Hepatocyte (in vitro differentiated cells): Measurements from ENCODE around the gene CFL1. TPM values are rescaled to one million over a fixed set of nuclear protein-coding genes. Genes with fewer than 3 reads are reported as not detected.
"Not testable (repeated sequence)": the region's sequence is repeated elsewhere in the genome, so short reads cannot be mapped to it uniquely, and the experiment has no call there.

Source experiments
- DNase-seq: peaks from one replicate; pipeline ENCODE4 v3.0.0-alpha.2; 2016; ENCODE audit warnings: low spot score
- H2AFZ ChIP-seq: fragments of 200-600 bp; sonication (generic); 2 replicates; pipeline ENCODE4 v1.6.0; 2016; ENCODE audit warnings: antibody characterized with exemption, mild to moderate bottlenecking
- H3K27ac ChIP-seq: fragments of 200-600 bp; sonication (generic); 2 replicates; pipeline ENCODE4 v1.5.1; 2016; ENCODE audit warnings: mild to moderate bottlenecking
- H3K27me3 ChIP-seq: fragments of 200-600 bp; sonication (generic); 2 replicates; pipeline ENCODE4 v1.6.1; 2016
- H3K36me3 ChIP-seq: fragments of 200-600 bp; sonication (generic); replicated peaks from 2 replicates; pipeline ENCODE4 v1.5.1; 2016; ENCODE audit warnings: low read depth; ENCODE audit not compliant: insufficient read depth
- H3K4me1 ChIP-seq: fragments of 200-600 bp; sonication (generic); 2 replicates; pipeline ENCODE4 v1.5.1; 2016; ENCODE audit warnings: mild to moderate bottlenecking, moderate library complexity; ENCODE audit not compliant: insufficient read depth
- H3K4me2 ChIP-seq: fragments of 200-600 bp; sonication (generic); 2 replicates; pipeline ENCODE4 v1.6.0; 2016
- H3K4me3 ChIP-seq: fragments of 200-600 bp; sonication (generic); 2 replicates; pipeline ENCODE4 v1.5.1; 2016; ENCODE audit warnings: mild to moderate bottlenecking
- H3K79me2 ChIP-seq: fragments of 200-600 bp; sonication (generic); 2 replicates; pipeline ENCODE4 v1.6.0; 2017; ENCODE audit warnings: mild to moderate bottlenecking
- H3K9me2 ChIP-seq: fragments of 200-600 bp; sonication (generic); replicated peaks from 2 replicates; pipeline ENCODE4 v1.6.0; 2017; ENCODE audit warnings: mild to moderate bottlenecking; ENCODE audit not compliant: insufficient read depth
- H3K9me3 ChIP-seq: fragments of 200-600 bp; sonication (generic); 2 replicates; pipeline ENCODE4 v1.5.1; 2016; ENCODE audit warnings: low read depth, mild to moderate bottlenecking
- H4K20me1 ChIP-seq: fragments of 200-600 bp; sonication (generic); 2 replicates; pipeline ENCODE4 v1.6.0; 2016; ENCODE audit warnings: mild to moderate bottlenecking; ENCODE audit not compliant: insufficient read depth, poor library complexity, severe bottlenecking
- CTCF ChIP-seq: fragments of 200-600 bp; sonication (generic); IDR thresholded peaks from 2 replicates; pipeline ENCODE4 v1.5.1; 2016; ENCODE audit warnings: antibody characterized with exemption, mild to moderate bottlenecking; ENCODE audit not compliant: poor library complexity
- EZH2 ChIP-seq: fragments of 200-600 bp; sonication (generic); IDR thresholded peaks from 2 replicates; pipeline ENCODE4 v1.6.1; 2016; ENCODE audit warnings: antibody characterized with exemption, mild to moderate bottlenecking, borderline replicate concordance
- EZH2phosphoT487 ChIP-seq: fragments of 200-600 bp; sonication (generic); IDR thresholded peaks from one replicate; pipeline ENCODE4 v1.6.1; 2018; ENCODE audit warnings: antibody characterized with exemption, mild to moderate bottlenecking, low read depth, moderate library complexity; ENCODE audit not compliant: unreplicated experiment, severe bottlenecking
- WGBS: methylation state at CpG from one replicate; pipeline ENCODE4 v1.1.6; 2016; ENCODE audit warnings: low lambda C conversion rate; ENCODE audit errors: missing lambda C conversion rate; 5-methylcytosine and 5-hydroxymethylcytosine counted together
- polyA plus RNA-seq: library from polyadenylated mRNA; unstranded; fragments of >200 nt; fragmentation: Nextera tagmentation; extraction: Ambion mirVana; gene quantifications from 2 replicates; pipeline ENCODE4 v1.2.1, GENCODE V29; 2016
- total RNA-seq: library from RNA; depleted of rRNA; stranded (reverse); fragments of >200 nt; gene quantifications from 2 replicates; pipeline ENCODE4 v1.2.3, GENCODE V29; 2014

The CFL1 gene
- total and polyA plus RNA-seq, 2 experiments from 2014 or later: 720 to 1,698 TPM

- H3K79me2 ChIP-seq: no peaks in the 10 kb centered on the region
- no peak overlapping the region for H3K4me2 ChIP-seq
- H3K4me1 ChIP-seq: peaks cover 8% of the 10 kb centered on the region
- no peaks in the 10 kb centered on the region for H4K20me1 ChIP-seq
- TF ChIP-seq CTCF (no peak), EZH2 (no peak)
- no peak for DNase-seq
- H2AFZ ChIP-seq: no peak overlapping the region
- H3K36me3 ChIP-seq: no peaks in the 10 kb centered on the region
- no peak overlapping the region for H3K27ac ChIP-seq
- H3K9me2 ChIP-seq: no peaks in the 10 kb centered on the region
- no peaks in the 10 kb centered on the region for H3K27me3 ChIP-seq
- H3K4me3 ChIP-seq: no peak overlapping the region
- H3K9me3 ChIP-seq: no peaks in the 10 kb centered on the region
- WGBS: 96% methylated on average over 4 of the region's 4 CpGs
Observed at GRCh38 chr11:65842144-65842543, 15.8 kb downstream of the CFL1 start.

GRCh38 chr11:65834202-65834601 lies 23.8 kb downstream of the CFL1 start:
- H4K20me1 ChIP-seq: no peaks in the 10 kb centered on the region
- peaks cover 6% of the 10 kb centered on the region for H3K4me1 ChIP-seq
- 65% methylated on average over 6 of the region's 6 CpGs for WGBS
- H3K36me3 ChIP-seq: no peaks in the 10 kb centered on the region
- peak overlapping the region; percentile 67 for H2AFZ ChIP-seq
- no peak overlapping the region for H3K27ac ChIP-seq
- peak overlapping the region; percentile 89 for H3K4me2 ChIP-seq
- H3K9me3 ChIP-seq: no peaks in the 10 kb centered on the region
- DNase-seq: no peak
- no peak for TF ChIP-seq EZH2
- no peak for TF ChIP-seq CTCF
- no peak for TF ChIP-seq EZH2phosphoT487
- H3K27me3 ChIP-seq: no peaks in the 10 kb centered on the region
- no peaks in the 10 kb centered on the region for H3K9me2 ChIP-seq
- peaks cover 13% of the 10 kb centered on the region for H3K79me2 ChIP-seq
- H3K4me3 ChIP-seq: peak overlapping the region; percentile 45

GRCh38 chr11:65833297-65834030 lies 24.5 kb downstream of the CFL1 start, which contains the start of gene SNX32:
SNX32 (plus strand) TSS chr11:65833963; CDS start chr11:65834066, 103 bp downstream.
- TF ChIP-seq CTCF: no peak
- no peak for TF ChIP-seq EZH2
- TF ChIP-seq EZH2phosphoT487: no peak
- Histone ChIP-seq H3K79me2 (peaks cover 13% of the 10 kb centered on the region), H3K4me3 (peak within 1 kb of the TSS; percentile 45), H3K9me2 (no peaks in the 10 kb centered on the region), H3K9me3 (no peaks in the 10 kb centered on the region), H3K4me1 (peaks cover 6% of the 10 kb centered on the region), H3K4me2 (peak within 1 kb of the TSS; percentile 89), H2AFZ (peak within 1 kb of the TSS; percentile 77), H3K27ac (peak within 1 kb of the TSS; percentile 19), H3K27me3 (no peaks in the 10 kb centered on the region), H3K36me3 (no peaks in the 10 kb centered on the region), H4K20me1 (no peaks in the 10 kb centered on the region)
- peak; percentile 97 for DNase-seq
- 3% methylated on average over 45 of the region's 63 CpGs for WGBS

- H3K27me3 ChIP-seq, H3K4me2 ChIP-seq, H3K27ac ChIP-seq, DNase-seq, H2AFZ ChIP-seq, H3K36me3 ChIP-seq, H3K4me3 ChIP-seq, H3K9me3 ChIP-seq, H3K4me1 ChIP-seq, H3K9me2 ChIP-seq, H4K20me1 ChIP-seq: not testable (repeated sequence)
- H3K79me2 ChIP-seq: peaks cover 13% of the 10 kb centered on the region
Observed at GRCh38 chr11:65832231-65832630, 25.7 kb downstream of the CFL1 start.
